DMS 273 treated with DMSO at 0.1 percent for 48 hours (cell line): ENCODE data around the gene CLCNKB.
"Not testable (repeated sequence)": the region's sequence is repeated elsewhere in the genome, so short reads cannot be mapped to it uniquely, and the experiment has no call there.

Source experiments
- DNase-seq: peaks from one replicate; lab custom pipeline; 2025; lab: John Stamatoyannopoulos, UW

The CLCNKB gene

DNA sequence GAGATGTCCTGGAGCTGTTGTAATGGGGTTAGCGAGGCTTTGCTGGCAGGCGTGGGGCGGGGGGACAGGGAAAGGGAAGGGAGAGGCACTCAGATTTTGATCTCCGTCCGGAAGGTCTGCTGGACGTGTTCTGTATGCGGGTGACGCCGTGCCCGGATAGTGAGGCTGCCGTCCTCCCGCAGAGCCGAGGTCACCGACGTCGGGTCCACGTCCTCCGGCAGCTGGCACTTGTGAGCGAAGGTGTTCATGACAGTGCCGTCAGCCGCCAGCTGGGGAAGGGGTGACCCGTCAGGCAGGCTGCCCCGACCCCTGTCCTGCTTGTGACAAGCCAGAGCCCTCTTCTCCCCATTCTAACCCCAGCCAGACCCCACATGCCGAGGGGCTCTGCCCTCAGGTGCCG lies 28.1 kb upstream of the CLCNKB start:
- DNase-seq, result no peak

DNA sequence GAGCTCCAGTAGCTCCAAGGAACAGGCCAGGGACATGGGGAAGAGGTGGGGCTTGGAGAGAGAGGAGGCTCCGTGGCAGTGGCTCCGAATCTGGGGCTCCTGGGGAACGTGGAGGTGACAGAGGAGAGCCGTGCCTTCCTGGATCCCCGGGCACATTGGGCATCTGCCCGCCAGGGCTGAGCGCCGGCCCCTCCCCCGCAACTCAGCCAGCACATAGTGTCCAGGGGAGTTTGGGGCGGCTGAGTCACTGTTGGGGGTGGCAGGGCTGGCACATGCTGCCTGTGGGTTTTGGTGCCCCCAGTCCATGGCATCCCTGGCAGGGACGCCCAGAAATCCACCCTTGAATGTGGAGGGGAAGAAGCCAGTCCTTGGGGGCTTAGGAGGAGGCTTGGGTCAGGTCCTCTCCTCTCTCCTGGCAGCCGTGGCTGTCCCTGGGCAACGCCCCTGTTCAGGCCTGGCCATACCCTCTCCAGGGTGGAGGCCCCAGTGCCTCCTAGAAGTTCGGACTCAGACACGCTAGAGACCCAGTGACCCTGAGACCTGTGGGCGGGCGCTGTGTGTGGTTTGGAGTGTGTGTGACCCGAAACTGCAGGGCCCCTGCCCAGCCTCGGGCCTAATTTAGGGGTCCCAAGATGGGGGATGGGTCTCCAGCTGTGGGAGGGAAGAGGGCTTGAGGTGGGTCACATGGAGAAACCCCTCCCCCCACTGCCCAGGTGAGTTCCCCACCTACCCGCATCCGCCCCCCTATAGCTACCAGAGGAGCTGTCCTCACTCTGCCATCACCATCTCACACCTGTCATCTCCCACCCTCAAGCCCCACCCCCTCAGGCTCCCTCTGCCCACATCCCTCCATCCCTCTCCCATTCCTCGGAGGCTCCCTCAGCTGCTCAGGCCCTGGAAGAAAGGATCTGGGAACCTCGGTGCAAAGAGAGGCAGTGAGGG lies 27.4 kb upstream of the CLCNKB start:
- no peak for DNase-seq

DNA sequence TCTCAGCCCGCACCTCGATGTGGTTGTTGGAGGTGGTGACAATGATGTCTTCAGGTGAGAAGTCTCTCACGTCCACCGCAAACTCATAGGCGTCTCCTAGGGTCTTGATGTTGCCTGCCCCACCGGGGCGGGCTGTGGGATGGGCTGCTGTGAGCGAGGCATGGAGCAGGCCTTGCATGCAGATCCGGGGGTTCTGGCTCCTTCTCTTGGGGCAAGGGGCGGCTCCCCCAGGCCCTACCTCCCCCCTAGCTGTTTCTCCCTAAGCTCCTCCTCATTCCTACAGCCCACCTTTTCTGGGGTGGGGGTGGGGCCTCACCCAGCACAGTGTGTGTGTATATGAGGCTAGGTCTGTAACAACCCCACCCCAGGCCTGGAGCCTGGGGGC lies 26.5 kb upstream of the CLCNKB start:
- no peak for DNase-seq

DNA sequence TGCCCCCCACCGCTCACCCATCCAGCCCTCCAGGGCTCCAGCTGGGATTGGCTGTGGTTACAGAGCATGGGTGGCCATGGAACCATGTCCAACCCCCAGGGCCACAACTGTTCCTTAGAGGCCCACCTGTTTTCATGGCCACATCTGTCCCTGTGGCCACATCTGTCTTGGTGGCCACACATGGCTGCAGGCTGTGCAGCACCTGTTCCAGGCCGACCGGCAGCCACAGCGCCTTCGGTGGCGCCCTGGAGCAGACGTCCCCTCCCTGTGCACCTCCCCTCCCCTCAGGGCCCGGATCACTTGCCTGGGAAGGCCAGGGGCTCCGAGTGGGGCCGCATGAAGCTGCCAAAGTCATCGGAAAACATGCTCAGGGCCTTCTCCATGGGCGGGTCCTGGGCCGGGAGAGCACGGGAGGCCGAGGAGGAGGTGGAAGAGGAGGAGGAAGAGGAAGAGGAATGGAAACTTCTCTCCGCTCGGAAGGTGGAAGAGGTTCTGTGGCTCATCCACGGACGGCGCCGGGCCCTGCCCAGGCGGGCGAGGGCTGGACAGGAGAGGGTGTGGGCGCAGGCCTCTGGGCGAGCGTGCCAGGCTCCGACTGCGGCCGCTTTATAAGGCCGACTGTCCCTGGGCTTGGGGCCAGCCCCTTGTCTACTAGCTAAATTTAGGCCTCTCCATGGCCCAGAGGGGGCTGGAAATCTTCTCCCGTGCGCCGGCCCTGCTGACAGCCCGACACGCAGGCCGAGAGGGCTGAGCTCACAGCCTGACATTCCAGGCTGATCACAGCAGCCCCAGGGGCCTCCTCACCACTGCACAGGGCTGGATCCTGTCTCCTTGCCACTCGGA lies 25.9 kb upstream of the CLCNKB start, which contains the start of gene HSPB7:
HSPB7 (minus strand) TSS at position 583 of the 843 bp plus-strand sequence; CDS start at position 503, 80 bp downstream.
- DNase-seq, result no peak

DNA sequence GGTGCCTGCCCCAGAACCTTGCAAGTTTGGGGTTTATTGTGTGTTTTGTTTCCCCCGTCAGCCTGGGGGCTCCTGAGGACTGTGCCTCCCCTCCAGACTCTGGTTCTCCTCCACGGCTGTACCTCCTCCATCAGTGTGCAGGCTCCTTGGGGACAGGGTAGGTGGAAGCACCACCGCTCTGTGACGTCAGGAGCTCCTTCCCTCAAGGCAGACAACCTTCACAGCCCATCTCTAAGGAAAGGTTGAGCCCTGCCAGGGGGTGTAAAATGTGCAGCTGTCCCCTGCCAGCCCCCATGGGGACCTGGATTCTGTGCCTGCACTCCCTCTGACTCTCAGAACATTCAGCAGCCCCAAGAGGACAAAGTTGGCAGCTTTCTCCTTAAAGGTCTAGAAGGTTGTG lies 25.3 kb upstream of the CLCNKB start:
- no peak for DNase-seq

DNA sequence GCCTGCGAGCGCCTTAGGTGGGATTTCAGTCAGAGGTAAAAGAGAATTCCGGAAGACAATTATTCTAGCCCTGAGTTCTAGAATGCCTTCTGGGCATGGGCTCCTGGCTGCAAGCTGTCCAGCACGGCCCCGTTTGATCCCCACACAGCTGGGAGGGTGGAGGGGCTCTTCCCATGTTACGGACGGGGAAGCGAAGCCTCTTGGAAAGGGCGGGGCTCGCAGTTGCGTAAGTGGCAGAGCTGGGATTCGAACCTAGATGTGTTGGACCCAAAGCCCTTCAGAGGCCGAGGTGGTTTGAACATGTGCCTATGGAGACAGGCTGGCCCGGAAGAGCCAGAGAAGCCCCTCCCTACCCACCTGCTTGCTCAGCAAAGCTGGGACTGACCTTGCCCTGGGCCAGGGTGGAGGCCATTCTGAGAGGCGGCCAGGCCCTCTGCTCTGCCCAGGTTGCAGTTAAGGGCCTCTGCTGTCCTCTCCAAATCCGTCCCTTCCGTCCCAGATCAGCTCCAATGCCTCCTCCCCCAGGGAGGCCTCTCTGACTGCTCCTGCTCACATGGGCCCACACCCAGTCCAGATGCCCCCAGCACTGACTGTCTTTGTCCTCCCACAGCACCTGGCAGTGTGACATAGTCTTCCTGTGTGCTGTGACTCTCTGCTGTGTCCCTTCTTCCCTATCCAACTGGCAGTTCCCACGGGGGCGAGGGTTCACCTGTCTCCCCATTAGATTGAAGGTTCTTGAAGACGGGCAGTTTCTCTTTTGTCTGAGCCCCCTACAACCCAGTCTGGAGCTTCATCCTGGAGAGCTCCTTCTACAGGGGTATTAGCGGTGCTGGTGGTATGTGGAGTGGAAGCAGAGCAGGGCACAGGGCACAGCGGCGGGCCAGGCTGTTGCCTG lies 24.6 kb upstream of the CLCNKB start:
- DNase-seq, result no peak

DNA sequence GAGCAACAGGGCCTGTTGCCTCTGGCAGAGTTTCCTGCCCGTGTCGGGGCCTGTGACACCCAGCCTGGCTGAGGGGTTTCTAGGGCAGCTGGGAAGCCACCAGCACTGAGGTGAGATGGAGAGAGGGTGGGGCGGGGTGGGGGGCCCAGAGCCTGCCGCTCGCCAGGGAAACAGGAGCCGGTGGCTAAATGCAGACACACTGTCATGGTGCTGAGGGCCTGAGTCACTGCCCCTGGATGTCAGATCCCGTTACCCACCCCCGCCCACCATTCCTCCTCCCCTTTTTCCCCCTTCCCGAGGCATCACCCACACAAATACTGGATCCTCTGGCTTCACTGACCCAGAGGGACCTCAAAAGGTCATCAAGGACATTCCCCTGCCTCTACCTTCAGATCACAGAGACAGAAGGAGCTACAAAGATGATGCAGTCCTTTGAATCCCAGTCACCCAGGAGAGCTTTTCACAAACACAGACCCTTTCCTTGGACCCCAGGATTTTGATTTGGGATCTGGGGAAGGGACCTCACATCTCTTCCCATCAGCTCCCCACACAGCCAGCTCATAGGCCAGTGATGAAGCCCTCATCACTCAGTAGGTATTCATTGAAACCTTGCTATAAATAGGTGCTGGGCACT lies 23.8 kb upstream of the CLCNKB start:
- no peak for DNase-seq

DNA sequence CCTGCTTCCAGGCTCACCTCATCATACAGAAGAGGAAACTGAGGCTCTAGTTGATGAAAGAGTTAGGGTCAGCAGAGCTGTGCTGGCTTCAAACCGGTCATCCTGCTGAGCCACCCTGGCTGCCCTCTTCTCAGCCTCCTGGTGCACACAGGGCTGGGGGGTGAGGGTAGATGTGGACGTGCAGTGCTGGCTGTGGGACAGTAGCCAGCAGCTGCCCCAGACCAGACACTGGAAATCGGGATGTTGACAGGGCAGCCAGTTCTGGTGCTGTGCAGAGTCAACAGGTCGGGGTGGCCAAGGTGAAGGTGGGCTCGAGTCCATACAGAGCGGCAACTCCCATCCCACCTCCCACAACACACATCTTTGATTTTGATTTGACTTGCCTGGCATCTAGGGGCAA lies 23.3 kb upstream of the CLCNKB start:
- no peak for DNase-seq

DNA sequence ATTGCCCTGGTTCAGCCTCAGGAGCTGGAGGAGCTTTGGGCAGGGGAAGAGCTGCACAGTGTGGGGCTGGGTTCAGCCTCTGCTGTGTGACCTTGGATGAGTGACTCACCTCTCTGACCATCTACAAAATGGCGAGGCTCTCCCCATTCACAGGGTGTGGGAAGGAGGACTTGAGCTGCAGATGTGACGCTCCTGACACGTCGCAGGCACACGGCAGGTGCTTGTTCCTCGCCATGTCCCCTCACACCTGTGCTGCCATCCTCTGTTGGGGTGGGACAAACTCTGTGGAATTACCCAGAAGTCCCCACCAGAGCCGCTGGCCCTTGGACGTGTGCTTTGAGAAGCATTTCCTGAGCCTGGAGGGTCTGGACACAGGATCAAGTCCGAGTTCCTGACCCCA lies 22.7 kb upstream of the CLCNKB start:
- not testable (repeated sequence) for DNase-seq

DNA sequence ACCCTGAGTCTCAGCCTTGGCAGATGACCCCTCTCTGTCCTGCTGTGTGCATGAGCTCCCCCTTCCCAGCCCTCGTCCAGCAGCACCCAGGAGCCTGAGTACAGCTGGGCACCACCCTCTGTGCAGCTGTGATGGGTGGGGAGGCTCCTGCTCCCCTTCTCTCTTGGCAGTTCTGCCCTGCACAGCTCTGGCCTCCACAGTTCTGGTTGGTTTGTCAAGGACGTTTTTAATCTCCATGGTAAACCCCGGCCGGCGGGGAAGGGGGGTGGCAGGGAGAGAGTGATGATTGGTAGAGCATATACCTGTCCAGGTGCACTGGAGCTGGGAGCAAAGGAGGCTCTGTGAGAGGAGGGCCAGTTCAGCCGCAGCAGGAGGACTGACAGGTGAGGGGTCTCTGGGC lies 21.9 kb upstream of the CLCNKB start, which contains the start of gene CLCNKA:
CLCNKA (plus strand) TSS at position 356 of the 400 bp plus-strand sequence. CDS start 584 bp downstream, outside the sequence.
- no peak for DNase-seq

DNA sequence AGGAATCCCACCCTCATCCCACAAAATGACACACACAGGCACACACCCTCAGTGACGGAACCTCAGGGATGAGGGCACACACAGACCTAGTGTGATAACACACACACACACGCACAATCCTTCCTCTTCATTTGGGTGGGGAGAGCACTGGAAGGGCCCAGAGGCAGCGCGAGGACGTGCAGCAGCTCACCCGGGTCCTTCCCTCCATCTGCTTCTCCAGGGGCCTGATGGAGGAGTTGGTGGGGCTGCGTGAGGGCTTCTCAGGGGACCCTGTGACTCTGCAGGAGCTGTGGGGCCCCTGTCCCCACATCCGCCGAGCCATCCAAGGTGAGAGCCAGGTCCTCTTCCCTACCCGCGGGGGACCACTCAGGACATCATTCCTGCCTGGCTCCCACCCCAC lies 21.2 kb upstream of the CLCNKB start:
- DNase-seq, result no peak

DNA sequence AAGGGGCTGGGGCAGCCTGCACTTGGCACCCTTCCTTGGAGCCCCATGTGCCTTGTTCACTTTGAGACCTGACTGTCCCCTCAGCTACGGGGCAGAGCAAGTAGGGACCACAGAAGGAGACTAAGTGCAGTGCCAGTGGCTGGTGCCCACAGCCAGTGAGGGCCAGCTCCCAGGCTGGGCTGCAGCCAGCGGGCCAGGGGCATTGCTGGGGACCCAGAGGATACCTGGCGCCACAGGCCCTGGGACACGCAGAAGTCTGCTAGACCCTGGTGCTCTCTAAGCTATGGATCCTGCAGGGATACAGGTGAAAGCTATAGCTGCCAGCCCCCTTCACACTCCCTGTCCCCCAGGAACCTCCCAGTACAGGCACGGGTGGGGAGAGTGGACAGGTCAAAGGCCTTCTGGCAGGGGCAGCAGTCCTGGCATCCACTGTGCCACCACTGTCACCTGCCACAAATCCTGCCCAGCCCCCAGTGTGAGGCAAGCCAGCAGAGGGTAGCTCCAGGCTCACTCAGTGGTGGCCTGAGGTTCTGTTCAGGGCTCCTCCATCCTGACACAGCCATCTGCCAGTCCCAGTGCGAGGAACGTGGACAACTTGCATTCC lies 20.4 kb upstream of the CLCNKB start:
- no peak for DNase-seq

DNA sequence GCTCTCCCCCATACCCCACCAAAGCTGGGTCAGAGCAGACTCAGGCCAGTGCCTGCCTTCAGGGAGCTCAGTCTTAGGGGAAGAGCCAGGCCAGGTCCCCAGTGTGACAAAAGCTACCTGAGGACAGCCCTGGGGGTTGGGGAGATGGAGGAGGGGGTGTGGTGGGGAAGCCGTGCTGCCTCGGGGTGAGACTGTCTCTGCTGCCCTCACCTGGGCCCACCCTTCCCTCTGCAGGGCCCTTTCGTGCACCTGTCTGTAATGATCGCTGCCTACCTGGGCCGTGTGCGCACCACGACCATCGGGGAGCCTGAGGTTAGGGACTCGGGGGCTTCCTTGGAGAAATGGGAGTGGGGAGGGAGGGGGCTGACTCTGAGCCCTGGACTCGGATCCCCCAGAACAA lies 17.3 kb upstream of the CLCNKB start:
- not testable (repeated sequence) for DNase-seq

DNA sequence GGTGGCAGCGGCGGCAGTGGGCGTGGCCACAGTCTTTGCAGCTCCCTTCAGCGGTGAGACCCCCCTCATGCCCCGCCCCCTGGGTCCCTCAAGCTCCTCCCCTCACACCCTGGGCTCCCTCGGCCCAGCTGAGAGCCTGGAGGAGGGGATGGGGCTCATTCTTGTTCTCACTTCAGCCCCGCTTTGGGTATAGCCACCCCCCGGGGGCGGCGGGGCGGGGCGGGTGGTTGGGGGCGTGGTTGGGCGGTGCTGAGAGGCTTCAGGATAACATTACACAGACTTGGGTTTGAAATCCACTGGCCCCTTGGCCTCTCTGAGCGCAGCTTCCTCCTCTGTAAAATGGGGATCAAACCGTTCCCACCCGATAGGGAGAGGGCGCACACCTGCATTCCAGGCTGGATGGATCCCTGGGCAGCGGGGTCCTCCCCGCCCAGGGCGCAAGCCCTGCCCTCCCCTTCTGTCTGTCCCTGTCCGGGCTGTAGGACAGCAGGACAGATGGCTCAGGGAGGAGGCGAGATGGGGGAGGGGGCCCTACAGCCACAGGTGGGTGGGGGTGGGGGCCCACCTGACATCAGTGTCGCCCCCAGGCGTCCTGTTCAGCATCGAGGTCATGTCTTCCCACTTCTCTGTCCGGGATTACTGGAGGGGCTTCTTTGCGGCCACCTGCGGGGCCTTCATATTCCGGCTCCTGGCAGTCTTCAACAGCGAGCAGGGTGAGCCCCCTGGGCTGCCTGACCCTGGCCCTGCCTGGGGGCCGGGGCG lies 16.7 kb upstream of the CLCNKB start:
- DNase-seq, result no peak

DNA sequence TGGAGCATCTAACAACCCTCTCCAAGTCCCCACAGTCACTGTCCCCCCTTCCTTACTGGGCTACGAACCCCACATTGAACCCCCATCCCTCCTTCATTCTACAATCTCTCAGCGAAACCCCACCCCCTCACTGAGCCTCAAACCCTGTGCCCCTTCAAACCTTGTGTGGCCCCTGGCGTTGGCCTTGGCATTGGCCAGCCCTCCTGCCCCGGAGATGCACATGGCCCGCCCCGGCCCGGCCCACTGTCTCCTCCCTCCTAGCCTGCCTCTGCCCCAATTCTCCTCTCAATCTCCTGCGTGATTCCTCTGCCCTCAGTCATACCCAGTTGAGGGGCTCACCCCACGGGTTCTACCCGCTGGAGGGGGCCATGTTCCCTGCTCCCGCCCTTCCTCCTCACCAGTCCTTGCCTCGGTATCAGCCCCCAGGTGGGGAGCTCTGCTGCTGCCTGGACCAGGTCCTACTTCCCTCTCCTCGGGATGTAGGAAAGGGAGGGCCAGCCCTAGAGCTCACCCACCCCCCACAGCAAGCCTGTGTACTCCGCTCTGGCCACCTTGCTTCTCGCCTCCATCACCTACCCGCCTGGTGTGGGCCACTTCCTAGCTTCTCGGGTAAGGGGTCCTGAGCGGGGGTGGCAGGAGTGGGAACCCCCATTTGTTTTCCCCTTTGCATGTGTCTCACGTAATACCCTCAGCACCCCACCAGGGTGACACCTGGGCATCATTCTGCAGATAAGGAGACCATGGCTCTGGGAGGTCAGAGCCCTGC lies 15.2 kb upstream of the CLCNKB start:
- DNase-seq, result no peak

DNA sequence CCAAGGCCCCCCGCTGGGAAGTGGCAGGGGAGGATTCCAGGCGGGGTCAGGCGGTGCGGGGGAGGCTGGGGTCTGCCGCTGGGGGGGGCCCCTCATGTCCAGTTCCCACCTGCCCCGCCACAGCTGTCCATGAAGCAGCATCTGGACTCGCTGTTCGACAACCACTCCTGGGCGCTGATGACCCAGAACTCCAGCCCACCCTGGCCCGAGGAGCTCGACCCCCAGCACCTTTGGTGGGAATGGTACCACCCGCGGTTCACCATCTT lies 14.6 kb upstream of the CLCNKB start:
- DNase-seq, result not testable (repeated sequence)

DNA sequence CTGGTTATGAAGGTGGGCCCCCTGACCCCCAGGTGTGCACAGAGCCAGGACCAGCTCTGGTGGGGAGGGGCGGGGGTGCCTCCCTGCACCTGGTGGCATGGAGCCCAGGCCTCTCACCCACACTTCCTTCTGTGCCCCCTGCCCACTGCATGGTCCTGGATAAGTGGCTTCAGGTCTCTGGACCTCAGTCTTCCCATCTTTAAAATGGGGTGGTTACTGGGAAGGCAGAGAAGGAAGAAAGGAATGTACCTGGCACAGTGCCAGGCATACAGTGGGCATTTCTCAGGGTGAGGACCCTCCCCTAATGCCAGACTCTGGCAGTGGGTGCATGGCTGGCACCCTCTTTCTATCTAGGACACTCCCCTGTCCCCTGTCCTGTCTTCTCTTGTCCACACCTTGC lies 14.3 kb upstream of the CLCNKB start:
- DNase-seq, result no peak

DNA sequence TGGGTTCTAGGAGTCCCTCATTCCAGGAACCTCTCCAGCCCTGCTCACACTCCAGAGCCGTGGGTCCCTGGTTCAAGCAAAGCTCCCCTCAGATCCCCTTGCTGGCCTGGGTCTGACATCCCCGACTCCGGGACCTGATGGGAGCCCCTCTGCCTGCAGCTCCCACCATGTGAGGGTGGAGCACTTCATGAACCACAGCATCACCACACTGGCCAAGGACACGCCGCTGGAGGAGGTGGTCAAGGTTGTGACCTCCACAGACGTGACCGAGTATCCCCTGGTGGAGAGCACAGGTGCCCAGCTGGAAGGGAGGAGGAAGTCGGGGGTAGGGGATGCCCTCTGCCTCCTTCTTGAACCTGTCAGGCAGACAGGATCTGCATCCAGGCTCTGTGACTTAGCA lies 12.0 kb upstream of the CLCNKB start:
- no peak for DNase-seq

DNA sequence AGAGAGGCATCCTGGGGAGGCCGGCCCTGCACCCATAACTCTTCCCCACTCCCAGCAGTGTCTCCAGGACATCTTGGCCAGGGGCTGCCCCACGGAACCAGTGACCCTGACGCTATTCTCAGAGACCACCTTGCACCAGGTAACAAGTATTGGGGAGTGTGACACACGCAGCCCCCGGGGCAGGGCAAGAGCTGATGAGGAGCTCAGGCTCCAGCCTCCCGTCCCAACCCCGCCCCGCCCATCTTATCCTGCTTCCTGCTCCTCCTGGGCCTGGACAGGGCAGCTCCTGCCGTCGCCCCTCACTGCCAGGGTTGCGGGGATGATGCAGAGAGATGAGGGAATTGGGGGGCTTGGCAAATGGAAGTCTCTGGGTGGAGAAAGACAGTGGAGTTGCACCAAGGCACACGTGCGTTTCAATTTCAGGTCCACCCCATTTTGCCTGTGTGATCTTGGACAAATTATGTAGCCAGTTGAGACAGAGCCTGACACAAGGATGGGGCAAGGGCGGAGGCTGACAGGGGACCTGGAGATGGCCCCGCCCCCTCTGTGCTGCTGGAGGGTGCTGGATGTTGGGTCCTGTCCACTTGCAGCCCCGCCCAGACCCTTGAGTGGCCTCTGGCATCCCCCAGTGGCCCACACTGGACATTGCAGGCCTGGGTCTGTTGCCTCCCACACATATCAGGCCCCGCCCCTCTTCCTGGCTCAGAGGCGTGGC lies 11.0 kb upstream of the CLCNKB start:
- DNase-seq, result peak; percentile 47
